Measurements from ENCODE around the gene SLC38A11. TPM values are rescaled to one million over a fixed set of nuclear protein-coding genes. Genes with fewer than 3 reads are reported as not detected.
"Not testable (repeated sequence)": the region's sequence is repeated elsewhere in the genome, so short reads cannot be mapped to it uniquely, and the experiment has no call there.

SLC38A11 gene
- total RNA-seq, 4 donors from 2014 or later, result 0.20 to 2.8 (median 0.78) TPM; not detected in 1

GRCh38 chr2:164984428-164984827 lies 29.1 kb upstream of the SLC38A11 start:
- no peak overlapping the region for H3K27ac ChIP-seq
- in situ Hi-C loops (cut with MboI; ENCODE audit: low sequenced_read_pairs in 4 of 4), result loop anchor here in 1 of 4 donors (25.0 kb wide), 1 partner anchor 303 kb away; no protein-coding TSS in a partner anchor
- intact Hi-C loops (cut with DNase I; ENCODE audit: low total_unique reads), result no loop called here
- H3K4me1 ChIP-seq, result no peaks in the 10 kb centered on the region
- no peak for TF ChIP-seq CTCF (IDR thresholded peaks at IDR 0.05 in 4 of 5, conservative IDR thresholded peaks at IDR 0.05 in 1 of 5)
- no peak for TF ChIP-seq POLR2A (IDR thresholded peaks at IDR 0.05)
- H3K27me3 ChIP-seq, result no peaks in the 10 kb centered on the region
- no peaks in the 10 kb centered on the region for H3K36me3 ChIP-seq
- H3K9me3 ChIP-seq, result no peaks in the 10 kb centered on the region
- ATAC-seq, result no peak
- H3K4me3 ChIP-seq, result no peak overlapping the region
- DNase-seq, result no peak

- Histone ChIP-seq H3K9me3 (no peaks in the 10 kb centered on the region), H3K4me3 (no peak overlapping the region), H3K36me3 (no peaks in the 10 kb centered on the region), H3K27ac (no peak overlapping the region), H3K4me1 (no peaks in the 10 kb centered on the region), H3K27me3 (no peaks in the 10 kb centered on the region)
- no peak for TF ChIP-seq CTCF (IDR thresholded peaks at IDR 0.05 in 4 of 5, conservative IDR thresholded peaks at IDR 0.05 in 1 of 5)
- TF ChIP-seq POLR2A (IDR thresholded peaks at IDR 0.05), result no peak
- in situ Hi-C loops (cut with MboI; ENCODE audit: low sequenced_read_pairs in 4 of 4) (loop anchor here in 1 of 4 donors (25.0 kb wide), 1 partner anchor 306 kb away; no protein-coding TSS in a partner anchor), intact Hi-C loops (cut with DNase I; ENCODE audit: low total_unique reads) (no loop called here)
- no peak for DNase-seq
- ATAC-seq, result no peak
Measured at GRCh38 chr2:164981217-164981990, 26.1 kb upstream of the SLC38A11 start.

GRCh38 chr2:164980688-164981087 lies 25.4 kb upstream of the SLC38A11 start:
- intact Hi-C loops (cut with DNase I; ENCODE audit: low total_unique reads); H3K9me3 ChIP-seq; H3K27me3 ChIP-seq; H3K4me1 ChIP-seq; DNase-seq; H3K36me3 ChIP-seq; H3K27ac ChIP-seq; ATAC-seq; H3K4me3 ChIP-seq: not testable (repeated sequence)
- in situ Hi-C loops (cut with MboI; ENCODE audit: low sequenced_read_pairs in 4 of 4), result loop anchor here in 1 of 4 donors (25.0 kb wide), 1 partner anchor 307 kb away; no protein-coding TSS in a partner anchor

- TF ChIP-seq CTCF (IDR thresholded peaks at IDR 0.05 in 4 of 5, conservative IDR thresholded peaks at IDR 0.05 in 1 of 5) (no peak), POLR2A (IDR thresholded peaks at IDR 0.05) (no peak)
- H3K27ac ChIP-seq, result no peak overlapping the region
- no peak for ATAC-seq
- H3K4me3 ChIP-seq, result no peak overlapping the region
- no peak for DNase-seq
- no peaks in the 10 kb centered on the region for H3K4me1 ChIP-seq
- H3K36me3 ChIP-seq, result no peaks in the 10 kb centered on the region
- no peaks in the 10 kb centered on the region for H3K27me3 ChIP-seq
- in situ Hi-C loops (cut with MboI; ENCODE audit: low sequenced_read_pairs in 4 of 4), result loop anchor here in 1 of 4 donors (25.0 kb wide), 1 partner anchor 308 kb away; no protein-coding TSS in a partner anchor
- no peaks in the 10 kb centered on the region for H3K9me3 ChIP-seq
- intact Hi-C loops (cut with DNase I; ENCODE audit: low total_unique reads), result no loop called here
Measured at GRCh38 chr2:164979113-164979512, 23.8 kb upstream of the SLC38A11 start.

GRCh38 chr2:164976875-164977470 lies 21.6 kb upstream of the SLC38A11 start:
- in situ Hi-C loops (cut with MboI; ENCODE audit: low sequenced_read_pairs in 4 of 4), result loop anchor here in 1 of 4 donors (25.0 kb wide), 1 partner anchor 310 kb away; no protein-coding TSS in a partner anchor

More at GRCh38 chr2:164976875-164977470, 21.6 kb upstream of the SLC38A11 start:
- ATAC-seq; intact Hi-C loops (cut with DNase I; ENCODE audit: low total_unique reads); H3K27ac ChIP-seq; H3K36me3 ChIP-seq; H3K4me1 ChIP-seq; H3K9me3 ChIP-seq; H3K4me3 ChIP-seq; DNase-seq; H3K27me3 ChIP-seq: not testable (repeated sequence)
